ENCODE data around the gene JADE1. TPM values are rescaled to one million over a fixed set of nuclear protein-coding genes. Genes with fewer than 3 reads are reported as not detected.

The JADE1 gene
- total and polyA plus RNA-seq, 2 of the 13 experiments (the other 11 are each of a cell fraction or from before 2014, with no cell fraction given): 5.4 to 19.3 TPM

- ChIA-PET POLR2A (no interaction called here), CTCF (ENCODE audit: low intra/inter-chr PET ratio, low total read pairs) (no interaction called here)
- no peak overlapping the region for H3K27ac ChIP-seq (ENCODE audit: extremely low read length, insufficient read depth, low read length)
- intact Hi-C loops (cut with micrococcal nuclease; ENCODE audit: unreplicated experiment): no loop called here
- H3K4me2 ChIP-seq (ENCODE audit: low read depth, low read length): no peak overlapping the region
- peaks cover 12 to 29% of the 10 kb centered on the region in 2 experiments; a peak in 4 of 5 replicates for H3K36me3 ChIP-seq (replicated peaks in 1 of 2; ENCODE audit: control insufficient read depth in 1 of 2, insufficient read depth in 2 of 2, low read length in 2 of 2)
- no peak for TF ChIP-seq MED13 (CRISPR knock-in tag; IDR thresholded peaks at IDR 0.05)
- TF ChIP-seq MAFK (conservative IDR thresholded peaks at IDR 0.05 in 1 of 2, IDR thresholded peaks at IDR 0.05 in 1 of 2; ENCODE audit: low read length in 2 of 2): peak; percentile 95 to 98
- TF ChIP-seq MAFF (IDR thresholded peaks at IDR 0.05; ENCODE audit: low read depth, low read length): peak; percentile 96
- no peak overlapping the region for H3K9ac ChIP-seq (ENCODE audit: insufficient read depth, low read depth, low read length)
- H3K79me2 ChIP-seq (ENCODE audit: insufficient read depth, low read length): peaks cover 65% of the 10 kb centered on the region
- H3K27me3 ChIP-seq (ENCODE audit: control insufficient read depth in 1 of 2, insufficient read depth in 2 of 2, low read length in 2 of 2): no peaks in the 10 kb centered on the region
- no peaks in the 10 kb centered on the region for H3K9me3 ChIP-seq (ENCODE audit: low read length)
- FAIRE-seq (no peak), ATAC-seq (no peak), DNase-seq (ENCODE audit: low spot score) (no peak)
- H4K20me1 ChIP-seq (ENCODE audit: insufficient read depth, low read length): peaks cover 16% of the 10 kb centered on the region; the same call in 1 of the 2 replicates
- WGBS (ENCODE audit: low lambda C conversion rate): 98% methylated on average over 2 of the region's 2 CpGs
- no peak overlapping the region for H2AFZ ChIP-seq (ENCODE audit: low read length)
- no TSS peak for BruUV-seq (replicated peaks)
- no peak overlapping the region for H3K4me3 ChIP-seq (replicated peaks in 1 of 3; ENCODE audit: insufficient read depth in 1 of 3, low read depth in 2 of 3, low read length in 3 of 3)
- in situ Hi-C loops (cut with HindIII; ENCODE audit: extremely low pct_ligation_motif_present, low pct_unique_long_range_greater_than_20kb): no loop called here
- peaks cover 36% of the 10 kb centered on the region for H3K4me1 ChIP-seq (ENCODE audit: insufficient read depth, low read length)
Observed at GRCh38 chr4:128841402-128841801, 31.9 kb downstream of the JADE1 start.

- no peak overlapping the region for H3K4me3 ChIP-seq (replicated peaks in 1 of 3; ENCODE audit: insufficient read depth in 1 of 3, low read depth in 2 of 3, low read length in 3 of 3)
- H3K9ac ChIP-seq (ENCODE audit: insufficient read depth, low read depth, low read length): no peak overlapping the region
- no peaks in the 10 kb centered on the region for H3K27me3 ChIP-seq (ENCODE audit: control insufficient read depth in 1 of 2, insufficient read depth in 2 of 2, low read length in 2 of 2)
- CTCF ChIA-PET (ENCODE audit: low intra/inter-chr PET ratio, low total read pairs): no interaction called here
- FAIRE-seq (peak; percentile 50), DNase-seq (ENCODE audit: low spot score) (peak; percentile 33), ATAC-seq (peak; percentile 73)
- H3K36me3 ChIP-seq (replicated peaks in 1 of 2; ENCODE audit: control insufficient read depth in 1 of 2, insufficient read depth in 2 of 2, low read length in 2 of 2): peaks cover 30 to 61% of the 10 kb centered on the region in 2 experiments
- POLR2A ChIA-PET: no interaction called here
- WGBS (ENCODE audit: low lambda C conversion rate): 37% methylated on average over 2 of the region's 4 CpGs
- peaks cover 29% of the 10 kb centered on the region for H3K79me2 ChIP-seq (ENCODE audit: insufficient read depth, low read length)
- no peak overlapping the region for H2AFZ ChIP-seq (ENCODE audit: low read length)
- BruUV-seq (replicated peaks): no TSS peak
- no peak overlapping the region for H3K27ac ChIP-seq (ENCODE audit: extremely low read length, insufficient read depth, low read length)
- peaks cover 18% of the 10 kb centered on the region for H3K4me1 ChIP-seq (ENCODE audit: insufficient read depth, low read length)
- peaks cover 5% of the 10 kb centered on the region; the same call in 1 of the 2 replicates for H4K20me1 ChIP-seq (ENCODE audit: insufficient read depth, low read length)
- intact Hi-C loops (cut with micrococcal nuclease; ENCODE audit: unreplicated experiment) (no loop called here), in situ Hi-C loops (cut with HindIII; ENCODE audit: extremely low pct_ligation_motif_present, low pct_unique_long_range_greater_than_20kb) (no loop called here)
- H3K9me3 ChIP-seq (ENCODE audit: low read length): no peaks in the 10 kb centered on the region
- H3K4me2 ChIP-seq (ENCODE audit: low read depth, low read length): no peak overlapping the region
- TF ChIP-seq NONO (IDR thresholded peaks at IDR 0.05) (no peak), NONO (CRISPR knock-in tag; conservative IDR thresholded peaks at IDR 0.05) (no peak), ZFP90 (CRISPR knock-in tag; IDR thresholded peaks at IDR 0.05; ENCODE audit: borderline replicate concordance) (no peak), NR0B2 (CRISPR knock-in tag; IDR thresholded peaks at IDR 0.05) (no peak), GMEB1 (CRISPR knock-in tag; IDR thresholded peaks at IDR 0.05; ENCODE audit: borderline replicate concordance) (no peak), KLF11 (CRISPR knock-in tag; IDR thresholded peaks at IDR 0.05) (no peak), FOXJ3 (CRISPR knock-in tag; IDR thresholded peaks at IDR 0.05; ENCODE audit: borderline replicate concordance) (no peak), SRSF9 (IDR thresholded peaks at IDR 0.05; ENCODE audit: borderline replicate concordance, insufficient read depth, low read depth, low read length, poor library complexity, severe bottlenecking) (no peak), GABPA (IDR thresholded peaks at IDR 0.05; ENCODE audit: low read depth, low read length) (no peak), GABPA (CRISPR knock-in tag; IDR thresholded peaks at IDR 0.05; ENCODE audit: low read depth) (no peak), ZZZ3 (CRISPR knock-in tag; IDR thresholded peaks at IDR 0.05; ENCODE audit: borderline replicate concordance) (no peak), ZSCAN30 (CRISPR knock-in tag; IDR thresholded peaks at IDR 0.05) (no peak), ZNF333 (CRISPR knock-in tag; IDR thresholded peaks at IDR 0.05; ENCODE audit: borderline replicate concordance) (no peak), ZSCAN12 (CRISPR knock-in tag; IDR thresholded peaks at IDR 0.05) (no peak), KDM2A (CRISPR knock-in tag; IDR thresholded peaks at IDR 0.05; ENCODE audit: borderline replicate concordance, low read depth) (no peak), ZNF260 (CRISPR knock-in tag; IDR thresholded peaks at IDR 0.05; ENCODE audit: borderline replicate concordance, low read depth) (no peak)
Observed at GRCh38 chr4:128844931-128845330, 35.4 kb downstream of the JADE1 start.
